BLaER1 treated with 17β-estradiol and CSF1 and Interleukin-3, amounts not matched to agents 10 nM and 100 nM (cell line): ENCODE results near the gene CDKAL1.

Experiments
- H3K27ac ChIP-seq, 11 experiments: shearing (Covaris generic); formaldehyde crosslinking; 2 replicates each; pipeline ENCODE4 v1.8.1; 2022
- H3K27me3 ChIP-seq, 11 experiments: shearing (Covaris generic); formaldehyde crosslinking; 2 replicates each; pipeline ENCODE4 v1.8.1; 2022
- H3K36me3 ChIP-seq, 11 experiments: shearing (Covaris generic); formaldehyde crosslinking; 2 replicates each; pipeline ENCODE4 v1.8.1; 2022
- H3K4me1 ChIP-seq, 10 experiments: shearing (Covaris generic); formaldehyde crosslinking; 2 replicates each; pipeline ENCODE4 v1.8.1; 2022
- H3K4me2 ChIP-seq, 11 experiments: shearing (Covaris generic); formaldehyde crosslinking; 2 replicates each; pipeline ENCODE4 v1.8.1; 2022
- H3K4me3 ChIP-seq, 10 experiments: shearing (Covaris generic); formaldehyde crosslinking; 2 replicates each; pipeline ENCODE4 v1.8.1; 2022
- H3K9ac ChIP-seq, 11 experiments: shearing (Covaris generic); formaldehyde crosslinking; 2 replicates each; pipeline ENCODE4 v1.8.1; 2022
- H3K9me3 ChIP-seq, 11 experiments: shearing (Covaris generic); formaldehyde crosslinking; replicated peaks in 1 of 11; 2 replicates each; pipeline ENCODE4 v1.8.1; 2022
- H4K20me1 ChIP-seq, 11 experiments: shearing (Covaris generic); formaldehyde crosslinking; 2 replicates each; pipeline ENCODE4 v1.8.1; 2022
- Cebpa-rat ChIP-seq, 11 experiments: shearing (Covaris generic); IDR thresholded peaks; 2 replicates each; pipeline ENCODE4 v1.8.1; 2022

Gene CDKAL1

GRCh38 chr6:20885076-20885475 lies 350.8 kb downstream of the CDKAL1 start:
- Histone ChIP-seq H3K4me3 (no peak overlapping the region), H3K9me3 (peaks cover 34 to 56% (median 46%) of the 10 kb centered on the region in 11 experiments; a peak in 20 of 22 replicates), H4K20me1 (no peaks in the 10 kb centered on the region), H3K9ac (no peak overlapping the region), H3K27me3 (no peaks in the 10 kb centered on the region), H3K36me3 (peaks cover 0 to 32% (median 7%) of the 10 kb centered on the region in 11 experiments; a peak in 11 of 22 replicates), H3K27ac (no peak overlapping the region), H3K4me2 (no peak overlapping the region), H3K4me1 (peaks cover 0 to under 1% (median 0%) of the 10 kb centered on the region in 10 experiments; a peak in 1 of 20 replicates)
- TF ChIP-seq Cebpa-rat (IDR thresholded peaks at IDR 0.05), result no peak

DNA sequence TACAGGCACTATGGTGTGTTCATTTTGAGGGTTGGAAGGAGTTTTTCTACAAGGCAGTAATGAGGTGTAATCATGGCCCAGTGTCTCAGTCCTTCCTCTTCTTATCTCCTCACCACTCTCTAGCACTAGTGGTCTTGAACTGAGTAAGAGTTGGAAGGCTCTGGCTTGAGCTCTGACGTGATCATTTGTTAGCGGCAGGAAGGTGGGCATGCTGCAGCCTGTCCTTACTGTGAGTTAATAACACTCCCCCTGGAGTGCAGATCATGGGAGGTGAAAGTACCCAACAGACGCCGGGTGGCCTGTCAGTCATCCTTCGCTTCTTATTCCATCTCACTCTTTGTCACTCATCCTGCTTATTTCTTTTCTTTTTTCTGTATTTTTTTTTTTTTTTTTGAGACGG lies 356.9 kb downstream of the CDKAL1 start:
- no peaks in the 10 kb centered on the region for H3K4me1 ChIP-seq
- H3K27me3 ChIP-seq, result no peaks in the 10 kb centered on the region
- no peak overlapping the region for H3K4me3 ChIP-seq
- H3K27ac ChIP-seq, result no peak overlapping the region
- TF ChIP-seq Cebpa-rat (IDR thresholded peaks at IDR 0.05), result no peak
- no peaks in the 10 kb centered on the region for H4K20me1 ChIP-seq
- peaks cover 6 to 16% (median 11%) of the 10 kb centered on the region in 11 experiments; a peak in 14 of 22 replicates for H3K9me3 ChIP-seq
- no peak overlapping the region for H3K9ac ChIP-seq
- H3K4me2 ChIP-seq, result no peak overlapping the region
- H3K36me3 ChIP-seq, result peaks cover 0 to 5% (median 0%) of the 10 kb centered on the region in 11 experiments; a peak in 3 of 22 replicates

- H3K36me3 ChIP-seq, result peaks cover 0 to 5% (median 0%) of the 10 kb centered on the region in 11 experiments; a peak in 3 of 22 replicates
- no peak overlapping the region for H3K4me2 ChIP-seq
- H3K27ac ChIP-seq, result no peak overlapping the region
- TF ChIP-seq Cebpa-rat (IDR thresholded peaks at IDR 0.05), result no peak
- no peak overlapping the region for H3K4me3 ChIP-seq
- peaks cover 6 to 11% (median 7%) of the 10 kb centered on the region in 11 experiments; a peak in 14 of 22 replicates for H3K9me3 ChIP-seq
- H4K20me1 ChIP-seq, result no peaks in the 10 kb centered on the region
- H3K4me1 ChIP-seq, result no peaks in the 10 kb centered on the region
- H3K9ac ChIP-seq, result no peak overlapping the region
- H3K27me3 ChIP-seq, result no peaks in the 10 kb centered on the region
These were observed 358.1 kb downstream of the CDKAL1 start for GRCh38 chr6:20892365-20892764.

- Histone ChIP-seq H3K9ac (no peak overlapping the region), H3K4me1 (no peaks in the 10 kb centered on the region), H3K36me3 (peaks cover 0 to 5% (median 0%) of the 10 kb centered on the region in 11 experiments; a peak in 3 of 22 replicates), H3K27ac (no peak overlapping the region), H3K4me2 (no peak overlapping the region), H4K20me1 (no peaks in the 10 kb centered on the region), H3K9me3 (0 out of 22 replicates have a peak, but pooled peaks cover 0 to 3% (median 0%) of the 10 kb centered on the region in 11 experiments), H3K4me3 (no peak overlapping the region), H3K27me3 (no peaks in the 10 kb centered on the region)
- TF ChIP-seq Cebpa-rat (IDR thresholded peaks at IDR 0.05), result no peak
These were observed 359.2 kb downstream of the CDKAL1 start for GRCh38 chr6:20893412-20893811.

- no peak for TF ChIP-seq Cebpa-rat (IDR thresholded peaks at IDR 0.05)
- Histone ChIP-seq H3K27ac (no peak overlapping the region), H3K4me2 (no peak overlapping the region), H3K9me3 (peaks cover 15 to 24% (median 21%) of the 10 kb centered on the region in 11 experiments), H3K4me1 (no peaks in the 10 kb centered on the region), H3K4me3 (no peak overlapping the region), H3K36me3 (peaks cover 0 to 15% (median 8%) of the 10 kb centered on the region in 11 experiments; a peak in 10 of 22 replicates), H3K27me3 (no peaks in the 10 kb centered on the region), H4K20me1 (no peaks in the 10 kb centered on the region), H3K9ac (no peak overlapping the region)
These were observed 366.3 kb downstream of the CDKAL1 start for GRCh38 chr6:20900389-20901160.

GRCh38 chr6:20905377-20905776 lies 371.1 kb downstream of the CDKAL1 start:
- TF ChIP-seq Cebpa-rat (IDR thresholded peaks at IDR 0.05), result no peak
- H3K9me3 ChIP-seq, result peaks cover 15 to 27% (median 22%) of the 10 kb centered on the region in 11 experiments
- no peak overlapping the region for H3K27ac ChIP-seq
- H3K9ac ChIP-seq, result no peak overlapping the region
- no peaks in the 10 kb centered on the region for H3K4me1 ChIP-seq
- H3K27me3 ChIP-seq, result no peaks in the 10 kb centered on the region
- no peak overlapping the region for H3K4me2 ChIP-seq
- H3K4me3 ChIP-seq, result no peak overlapping the region
- H3K36me3 ChIP-seq, result peaks cover 0 to 15% (median 8%) of the 10 kb centered on the region in 11 experiments; a peak in 9 of 22 replicates
- H4K20me1 ChIP-seq, result no peaks in the 10 kb centered on the region

DNA sequence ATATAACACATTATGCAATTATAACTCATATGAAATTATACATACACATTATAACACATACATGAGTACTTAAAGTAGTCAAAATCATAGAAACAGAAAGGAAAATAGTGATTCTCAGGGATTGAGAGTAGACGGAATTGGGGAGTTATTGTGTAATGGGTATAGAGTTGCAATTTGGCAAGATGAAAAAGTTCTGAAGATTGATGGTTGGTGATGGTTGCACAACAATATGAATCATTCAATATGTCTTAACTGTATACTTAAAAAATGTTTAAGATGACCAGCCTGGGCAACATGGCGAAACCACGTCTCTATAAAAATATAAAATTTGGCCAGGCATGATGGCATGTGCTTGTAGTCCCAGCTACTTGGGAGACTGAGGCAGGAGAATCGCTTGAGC lies 372.7 kb downstream of the CDKAL1 start:
- Histone ChIP-seq H3K36me3 (peaks cover 0 to 15% (median 8%) of the 10 kb centered on the region in 11 experiments; a peak in 9 of 22 replicates), H3K9me3 (peaks cover 15 to 27% (median 22%) of the 10 kb centered on the region in 11 experiments), H3K4me1 (no peaks in the 10 kb centered on the region), H3K27ac (no peak overlapping the region), H3K9ac (no peak overlapping the region), H3K4me2 (no peak overlapping the region), H3K4me3 (no peak overlapping the region), H3K27me3 (no peaks in the 10 kb centered on the region), H4K20me1 (no peaks in the 10 kb centered on the region)
- TF ChIP-seq Cebpa-rat (IDR thresholded peaks at IDR 0.05), result no peak

- Histone ChIP-seq H3K4me3 (no peak overlapping the region), H3K4me2 (no peak overlapping the region)
These were observed 373.3 kb downstream of the CDKAL1 start for GRCh38 chr6:20907486-20908071.

GRCh38 chr6:20909621-20910020 lies 375.4 kb downstream of the CDKAL1 start:
- H3K9me3 ChIP-seq, result peaks cover 7 to 30% (median 19%) of the 10 kb centered on the region in 11 experiments
- H3K4me3 ChIP-seq, result no peak overlapping the region
- H3K27ac ChIP-seq, result no peak overlapping the region
- no peak overlapping the region for H3K9ac ChIP-seq
- TF ChIP-seq Cebpa-rat (IDR thresholded peaks at IDR 0.05), result no peak
- no peaks in the 10 kb centered on the region for H3K4me1 ChIP-seq
- H4K20me1 ChIP-seq, result no peaks in the 10 kb centered on the region
- no peak overlapping the region for H3K4me2 ChIP-seq
- no peaks in the 10 kb centered on the region for H3K27me3 ChIP-seq
- H3K36me3 ChIP-seq, result peaks cover 0 to 5% (median 0%) of the 10 kb centered on the region in 11 experiments; a peak in 4 of 22 replicates

More at GRCh38 chr6:20907486-20908071, 373.3 kb downstream of the CDKAL1 start:
- no peaks in the 10 kb centered on the region for H3K27me3 ChIP-seq
- no peak for TF ChIP-seq Cebpa-rat (IDR thresholded peaks at IDR 0.05)
- no peaks in the 10 kb centered on the region for H3K4me1 ChIP-seq
- H4K20me1 ChIP-seq, result no peaks in the 10 kb centered on the region
- peaks cover 0 to 15% (median 8%) of the 10 kb centered on the region in 11 experiments; a peak in 9 of 22 replicates for H3K36me3 ChIP-seq
- H3K27ac ChIP-seq, result no peak overlapping the region
- no peak overlapping the region for H3K9ac ChIP-seq
- peaks cover 15 to 27% (median 22%) of the 10 kb centered on the region in 11 experiments for H3K9me3 ChIP-seq
